Glomerular endothelial cell (primary cell): ENCODE data around the gene PITHD1. TPM values are rescaled to one million over a fixed set of nuclear protein-coding genes. Genes with fewer than 3 reads are reported as not detected.
"Not testable (repeated sequence)": the region's sequence is repeated elsewhere in the genome, so short reads cannot be mapped to it uniquely, and the experiment has no call there.

Experiments used
- DNase-seq: peaks from one replicate; pipeline ENCODE4 v3.0.0-alpha.2; 2011; ENCODE audit warnings: low read depth, low spot score; ENCODE audit errors: extremely low read depth
- total RNA-seq: library from RNA; depleted of rRNA; stranded (reverse); fragments of >200 nt; gene quantifications from 2 replicates; pipeline ENCODE4 v1.2.3, GENCODE V29; 2015

Gene PITHD1
- total RNA-seq, 1 donor from 2014 or later, result 48.2 TPM

DNA sequence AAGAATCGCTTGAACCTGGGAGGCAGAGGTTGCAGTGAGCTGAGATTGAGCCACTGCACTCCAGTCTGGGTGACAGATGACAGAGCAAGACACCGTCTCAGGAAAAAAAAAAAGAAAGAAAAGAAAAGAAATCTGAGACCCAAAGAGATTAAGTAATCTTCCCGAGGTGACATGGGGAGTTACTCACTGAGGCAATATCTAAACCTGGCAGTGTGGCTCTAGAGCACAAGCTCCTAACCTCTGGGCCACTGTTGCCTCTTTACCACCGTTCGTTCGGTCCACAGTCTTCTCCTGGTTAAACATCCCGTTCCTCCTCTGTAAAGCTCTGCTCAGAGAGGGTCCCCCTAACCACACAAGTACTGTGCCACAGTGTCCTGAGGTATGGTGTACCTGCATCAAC lies 45.5 kb downstream of the PITHD1 start:
- DNase-seq, result no peak

DNA sequence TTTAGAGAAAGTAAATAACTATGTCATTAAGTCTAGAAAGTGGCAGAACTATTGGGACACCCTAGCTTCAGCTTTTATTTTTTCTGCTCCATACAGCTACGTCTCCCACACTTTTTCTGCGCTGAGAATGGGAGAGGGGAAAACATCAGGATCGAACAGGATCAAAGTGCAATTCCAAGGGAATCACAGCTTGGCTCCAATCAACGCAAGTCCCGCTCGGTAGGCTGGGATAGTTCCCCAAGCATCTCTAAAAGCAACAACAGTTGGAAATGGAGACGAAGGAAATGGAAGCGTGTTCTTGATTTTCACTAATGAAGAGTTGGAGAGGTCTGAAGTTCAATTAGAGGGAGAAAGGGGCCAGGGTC lies 46.5 kb downstream of the PITHD1 start:
- no peak for DNase-seq

DNA sequence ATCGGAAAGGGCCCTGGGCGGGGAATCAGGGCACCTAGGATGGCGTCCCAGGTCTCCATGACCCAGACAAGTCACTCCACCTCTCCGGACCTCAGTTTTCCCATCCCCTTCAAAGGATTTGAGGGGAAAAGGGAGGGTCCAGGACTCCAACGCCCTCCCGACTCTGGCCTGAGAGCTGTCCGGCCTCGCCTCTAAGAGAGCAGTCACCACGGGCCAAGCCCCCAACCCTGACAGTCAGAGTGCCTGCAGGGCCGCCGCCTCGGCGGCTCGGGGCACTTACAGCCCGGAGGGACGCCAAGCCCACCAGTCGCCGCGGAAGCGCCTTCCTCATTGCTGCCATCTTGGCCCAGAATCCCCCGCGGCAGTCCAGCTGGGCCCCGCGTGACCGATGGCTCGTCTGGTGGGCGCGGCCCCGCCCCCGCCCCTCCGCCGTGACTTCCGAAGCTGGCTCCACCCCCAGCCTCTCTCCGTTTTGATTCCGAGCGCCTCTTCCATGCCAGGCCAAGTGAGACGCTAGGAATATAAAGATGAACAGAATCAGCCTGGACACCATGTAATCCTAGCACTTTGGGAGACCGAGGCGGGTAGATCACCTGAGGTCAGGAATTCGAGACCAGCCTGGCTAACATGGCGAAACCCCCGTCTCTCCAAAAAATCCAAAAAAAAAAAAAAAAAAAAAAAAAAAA lies 47.0 kb downstream of the PITHD1 start, which contains the start of gene HMGCL:
Gene HMGCL, minus strand, starts transcription at position 354 of the 686 bp plus-strand sequence. Its CDS starts 14 bp downstream, at position 340.
- DNase-seq, result no peak

DNA sequence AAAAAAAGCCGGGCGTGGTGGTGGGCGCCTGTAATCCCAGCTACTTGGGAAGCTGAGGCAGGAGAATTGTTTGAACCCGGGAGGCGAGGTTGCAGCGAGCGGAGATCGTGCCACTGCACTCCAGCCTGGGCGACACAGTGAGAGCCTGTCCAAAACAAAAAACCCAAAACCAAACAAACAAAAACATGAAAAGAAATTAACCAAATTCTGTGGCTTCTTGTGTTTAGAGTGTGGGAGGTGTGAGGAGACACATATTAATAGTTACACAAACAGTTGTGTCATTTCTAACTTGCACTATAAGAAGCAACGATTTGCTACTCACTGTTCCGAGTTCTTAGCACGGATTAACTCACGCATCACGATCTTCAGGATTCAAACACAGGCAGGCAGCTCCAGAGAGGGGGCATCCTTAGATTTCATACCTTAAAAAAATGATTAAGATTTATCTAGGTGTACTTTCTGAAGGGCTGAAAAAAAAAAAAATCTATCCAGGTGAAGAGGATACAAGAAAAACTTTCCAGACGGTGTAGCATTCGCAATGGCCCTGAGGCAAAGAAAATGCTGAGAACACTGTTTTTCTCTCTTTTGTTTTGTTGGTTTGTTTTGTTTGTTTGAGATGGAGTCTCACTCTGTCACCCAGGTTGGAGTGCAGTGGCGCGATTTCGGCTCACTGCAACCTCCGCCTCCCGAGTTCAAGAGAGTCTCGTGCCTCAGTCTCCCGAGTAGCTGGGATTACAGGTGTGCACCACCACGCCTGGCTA lies 47.7 kb downstream of the PITHD1 start:
- DNase-seq, result no peak

DNA sequence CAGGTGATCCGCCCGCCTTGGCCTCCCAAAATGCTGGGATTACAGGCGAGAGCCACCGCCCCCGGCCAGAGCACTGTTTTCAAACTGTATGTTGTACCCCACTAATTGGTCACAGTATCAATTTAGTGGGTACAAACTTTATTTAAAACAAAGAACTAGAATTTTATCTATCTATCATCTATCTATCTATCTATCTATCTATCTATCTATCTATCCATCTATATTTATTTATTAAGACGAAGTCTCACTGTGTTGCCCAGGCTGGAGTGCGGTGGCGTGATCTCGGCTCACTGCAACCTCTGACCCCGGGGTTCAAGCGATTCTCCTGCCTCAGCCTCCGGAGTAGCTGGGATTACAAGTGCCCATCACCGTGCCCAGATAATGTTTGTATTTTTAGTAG lies 48.4 kb downstream of the PITHD1 start:
- not testable (repeated sequence) for DNase-seq

DNA sequence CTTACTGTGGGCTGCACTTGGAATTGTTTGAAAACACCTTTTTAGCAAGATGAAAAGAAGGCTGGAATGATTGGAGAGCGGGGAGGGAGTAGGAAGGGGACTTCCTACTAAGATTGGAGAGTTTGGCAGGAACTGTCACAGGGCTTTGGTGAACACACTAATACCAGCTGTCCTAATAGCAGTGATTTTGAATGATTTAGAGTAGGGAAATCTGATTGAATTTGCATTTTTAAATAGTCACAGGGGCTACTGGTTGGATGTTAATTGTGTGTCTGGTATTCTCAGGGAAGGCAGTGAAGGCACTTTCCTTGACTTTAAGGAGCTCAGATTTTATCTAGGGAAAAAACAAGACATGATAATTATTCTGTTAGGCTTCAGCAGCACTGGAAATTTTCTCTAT lies 49.5 kb downstream of the PITHD1 start:
- DNase-seq, result no peak

DNA sequence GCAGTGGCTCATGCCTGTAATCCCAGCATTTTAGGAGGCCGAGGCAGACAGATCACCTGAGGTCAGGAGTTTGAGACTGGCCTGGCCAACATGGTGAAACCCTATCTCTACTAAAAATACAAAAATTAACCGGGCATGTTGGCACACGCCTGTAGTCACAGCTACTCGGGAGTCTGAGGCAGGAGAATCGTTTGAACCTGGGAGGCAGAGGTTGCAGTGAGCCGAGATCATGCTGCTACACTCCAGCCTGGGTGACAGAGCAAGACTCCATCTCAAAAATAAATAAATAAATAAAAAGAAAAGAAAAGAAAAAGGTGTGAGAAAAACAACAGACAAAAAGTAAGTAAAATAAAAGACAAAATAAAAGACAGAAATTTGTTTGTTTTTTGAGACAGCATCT lies 55.9 kb downstream of the PITHD1 start:
- not testable (repeated sequence) for DNase-seq

DNA sequence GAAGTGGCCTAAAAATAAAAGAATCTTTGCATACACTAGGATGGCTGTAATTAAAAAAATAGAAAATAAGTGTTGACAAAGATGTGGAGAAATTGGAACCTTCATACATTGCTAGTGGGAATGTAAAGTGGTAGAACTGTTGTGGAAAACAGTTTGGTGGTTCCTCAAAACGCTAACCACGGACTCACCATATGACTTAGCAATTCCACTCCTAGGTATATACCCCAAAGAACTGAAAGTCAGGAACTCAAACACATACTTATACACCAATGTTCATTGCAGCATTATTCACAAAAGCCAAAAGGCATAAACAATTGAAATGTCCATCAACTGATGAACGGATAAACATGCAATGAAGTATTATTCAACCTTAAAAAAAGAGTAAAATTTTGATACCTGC lies 57.8 kb downstream of the PITHD1 start:
- no peak for DNase-seq

Other genes starting within 250 kb of the PITHD1 start
- gene E2F2, start 247.2 kb upstream of the PITHD1 start, total RNA-seq, result 0.10 and 0.82 TPM in 2 replicates
- gene ID3, start 218.9 kb upstream of the PITHD1 start, total RNA-seq, result 196 and 399 TPM in 2 replicates
- gene RPL11, start 86.6 kb upstream of the PITHD1 start, total RNA-seq, result 834 and 1,078 TPM in 2 replicates
- 40.2 and 49.4 TPM in 2 replicates for gene ELOA, start 34.9 kb upstream of the PITHD1 start, total RNA-seq
- 123 and 161 TPM in 2 replicates for gene LYPLA2, start 12.7 kb downstream of the PITHD1 start, total RNA-seq
- gene GALE, start 22.3 kb downstream of the PITHD1 start, total RNA-seq, result 60.6 and 82.0 TPM in 2 replicates
- gene HMGCL, start 47.0 kb downstream of the PITHD1 start, total RNA-seq, result 40.4 and 66.4 TPM in 2 replicates
- 20.5 and 36.1 TPM in 2 replicates for gene FUCA1, start 89.9 kb downstream of the PITHD1 start, total RNA-seq
- not detected in 2 replicates for gene CNR2, start 134.9 kb downstream of the PITHD1 start, total RNA-seq
- 61.1 and 68.1 TPM in 2 replicates for gene PNRC2, start 181.4 kb downstream of the PITHD1 start, total RNA-seq
- gene SRSF10, start 201.9 kb downstream of the PITHD1 start, total RNA-seq, result 72.3 and 76.3 TPM in 2 replicates